Uterus (tissue), 2 donors: ENCODE data around the gene KCTD1.

Experiments
- CTCF ChIP-seq, 4 experiments: fragments of 200-600 bp in 2 of 4; fragments of 450-650 bp in 2 of 4; sonication (generic) in 2 of 4; IDR thresholded peaks; one replicate each; pipeline ENCODE4 v1.5.1; 2016 to 2019; ENCODE audit warnings: antibody characterized with exemption in 4 of 4, mild to moderate bottlenecking in 2 of 4, moderate library complexity in 1 of 4
- POLR2A ChIP-seq, 2 donors: fragments of 450-650 bp; IDR thresholded peaks; one replicate each; pipeline ENCODE4 v1.6.1; 2016; ENCODE audit warnings: antibody characterized with exemption in 2 of 2, mild to moderate bottlenecking in 1 of 2, moderate library complexity in 1 of 2

- TF ChIP-seq CTCF (IDR thresholded peaks at IDR 0.05) (no peak), POLR2A (IDR thresholded peaks at IDR 0.05) (no peak)
Measured at GRCh38 chr18:26562568-26562967, 14.2 kb upstream of the KCTD1 start.
